Upper lobe of left lung (tissue), 6 donors: ENCODE data around the gene DMBT1. TPM values are rescaled to one million over a fixed set of nuclear protein-coding genes. Genes with fewer than 3 reads are reported as not detected.

ENCODE experiments used
- ATAC-seq, 2 donors: fragments of 200-7000 bp; cut with Tn5 transposase; one replicate each; pipeline ENCODE4 v1.9.1; 2022; ENCODE audit warnings: mild to moderate bottlenecking in 2 of 2, moderate library complexity in 2 of 2; ENCODE audit not compliant: low FRiP score in 2 of 2
- DNase-seq, 2 donors: peaks; one replicate each; pipeline ENCODE4 v3.0.0-alpha.2; 2019 to 2020
- H3K27ac ChIP-seq, 4 donors: fragments of 200-600 bp; sonication (generic); one replicate each; pipeline ENCODE4 v1.5.1; 2016 to 2019
- H3K27me3 ChIP-seq, 4 donors: fragments of 200-600 bp; sonication (generic); one replicate each; pipeline ENCODE4 v1.5.1; 2017 to 2019
- H3K36me3 ChIP-seq, 4 donors: fragments of 200-600 bp; sonication (generic); one replicate each; pipeline ENCODE4 v1.5.1; 2016 to 2019
- H3K4me1 ChIP-seq, 4 donors: fragments of 200-600 bp; sonication (generic); one replicate each; pipeline ENCODE4 v1.5.1; 2018 to 2019
- H3K4me3 ChIP-seq, 4 donors: fragments of 200-600 bp; sonication (generic); one replicate each; pipeline ENCODE4 v1.5.1; 2017 to 2019; ENCODE audit warnings: mild to moderate bottlenecking in 2 of 4, moderate library complexity in 1 of 4
- H3K9me3 ChIP-seq, 4 donors: fragments of 200-600 bp; sonication (generic); one replicate each; pipeline ENCODE4 v1.5.1; 2018 to 2019
- CTCF ChIP-seq, 6 experiments: fragments of 450-650 bp in 4 of 6; fragments of 200-600 bp in 2 of 6; sonication (generic) in 2 of 6; IDR thresholded peaks; one replicate each; pipeline ENCODE4 v1.5.1; 2016 to 2019; ENCODE audit warnings: antibody characterized with exemption in 6 of 6
- EP300 ChIP-seq, 4 donors: sonication (generic); formaldehyde crosslinking; IDR thresholded peaks; one replicate each; pipeline ENCODE4 v1.5.1; 2017; ENCODE audit warnings: antibody characterized with exemption in 4 of 4, control low read depth in 2 of 4
- POLR2A ChIP-seq, 4 donors: fragments of 450-650 bp; IDR thresholded peaks; one replicate each; pipeline ENCODE4 v1.5.1; 2016 to 2017; ENCODE audit warnings: antibody characterized with exemption in 4 of 4, mild to moderate bottlenecking in 2 of 4
- POLR2AphosphoS5 ChIP-seq, 2 donors: sonication (generic); formaldehyde crosslinking; IDR thresholded peaks; one replicate each; pipeline ENCODE4 v1.5.1; 2017; ENCODE audit warnings: antibody characterized with exemption in 2 of 2
- WGBS, 2 donors: methylation state at CpG; one replicate each; pipeline ENCODE4 v1.1.5; 2017 to 2018; 5-methylcytosine and 5-hydroxymethylcytosine counted together
- total RNA-seq, 6 donors: library from RNA; depleted of rRNA in 4 of 6; stranded (reverse); fragments of >200 nt in 4 of 6; gene quantifications; one replicate each; pipeline versions ENCODE4 v1.1.0 to v1.2.1, GENCODE V29; 2016 to 2021
- donor health status: DM: no; HTN: no; CAD: no; lungs with moderate emphysema.
- donor health status: DM: no; HTN: yes; CAD: no; lungs with severe emphysema.

The DMBT1 gene
- total RNA-seq, 6 donors from 2014 or later, result 16.8 to 201 (median 39.4) TPM

GRCh38 chr10:122568551-122568950 lies 8.0 kb downstream of the DMBT1 start:
- Histone ChIP-seq H3K4me1 (peaks cover 4 to 10% (median 6%) of the 10 kb centered on the region in 4 donors), H3K36me3 (no peaks in the 10 kb centered on the region), H3K27ac (no peak overlapping the region), H3K9me3 (no peaks in the 10 kb centered on the region), H3K27me3 (no peaks in the 10 kb centered on the region), H3K4me3 (no peak overlapping the region)
- 84 to 88% methylated on average over 5 to 8 of the region's 8 CpGs for WGBS, 2 donors
- ATAC-seq, result no peak
- TF ChIP-seq EP300 (IDR thresholded peaks at IDR 0.05) (no peak), CTCF (IDR thresholded peaks at IDR 0.05) (no peak), POLR2A (IDR thresholded peaks at IDR 0.05) (no peak), POLR2AphosphoS5 (IDR thresholded peaks at IDR 0.05) (no peak)
- DNase-seq, result no peak

GRCh38 chr10:122570920-122571319 lies 10.4 kb downstream of the DMBT1 start:
- ATAC-seq (no peak), DNase-seq (no peak)
- H3K36me3 ChIP-seq, result no peaks in the 10 kb centered on the region

GRCh38 chr10:122571892-122572291 lies 11.3 kb downstream of the DMBT1 start:
- no peak for TF ChIP-seq POLR2A (IDR thresholded peaks at IDR 0.05)
- no peak for TF ChIP-seq POLR2AphosphoS5 (IDR thresholded peaks at IDR 0.05)
- Histone ChIP-seq H3K27me3 (no peaks in the 10 kb centered on the region), H3K36me3 (no peaks in the 10 kb centered on the region), H3K4me1 (no peaks in the 10 kb centered on the region), H3K9me3 (no peaks in the 10 kb centered on the region), H3K4me3 (no peak overlapping the region), H3K27ac (no peak overlapping the region)
- ATAC-seq (no peak), DNase-seq (no peak)
- WGBS, 2 donors, result 89 to 90% methylated on average over 3 of the region's 3 CpGs

More at GRCh38 chr10:122570920-122571319, 10.4 kb downstream of the DMBT1 start:
- Histone ChIP-seq H3K4me3 (no peak overlapping the region), H3K4me1 (peaks cover 0 to 2% (median 1%) of the 10 kb centered on the region in 4 donors), H3K27ac (no peak overlapping the region), H3K9me3 (no peaks in the 10 kb centered on the region), H3K27me3 (no peaks in the 10 kb centered on the region)
- TF ChIP-seq POLR2AphosphoS5 (IDR thresholded peaks at IDR 0.05) (no peak), POLR2A (IDR thresholded peaks at IDR 0.05) (no peak), CTCF (IDR thresholded peaks at IDR 0.05) (no peak)
- 78 to 81% methylated on average over 4 to 6 of the region's 6 CpGs for WGBS, 2 donors

- H3K4me1 ChIP-seq, result no peaks in the 10 kb centered on the region
- H3K27ac ChIP-seq, result no peak overlapping the region
- H3K27me3 ChIP-seq, result no peaks in the 10 kb centered on the region
- DNase-seq (no peak), ATAC-seq (no peak)
- WGBS, 2 donors, result 61 to 100% methylated on average over 2 to 3 of the region's 3 CpGs
- H3K9me3 ChIP-seq, result no peaks in the 10 kb centered on the region
- H3K4me3 ChIP-seq, result no peak overlapping the region
- H3K36me3 ChIP-seq, result no peaks in the 10 kb centered on the region
- TF ChIP-seq CTCF (IDR thresholded peaks at IDR 0.05), result no peak
- TF ChIP-seq POLR2A (IDR thresholded peaks at IDR 0.05), result no peak
Observed at GRCh38 chr10:122575776-122576175, 15.2 kb downstream of the DMBT1 start.

GRCh38 chr10:122576291-122576690 lies 15.7 kb downstream of the DMBT1 start:
- no peaks in the 10 kb centered on the region for H3K9me3 ChIP-seq
- no peak overlapping the region for H3K27ac ChIP-seq
- WGBS, 2 donors, result 73 to 78% methylated on average over 5 to 6 of the region's 6 CpGs
- DNase-seq, result no peak
- H3K4me3 ChIP-seq, result no peak overlapping the region
- no peaks in the 10 kb centered on the region for H3K4me1 ChIP-seq
- no peak for TF ChIP-seq CTCF (IDR thresholded peaks at IDR 0.05)
- no peak for TF ChIP-seq EP300 (IDR thresholded peaks at IDR 0.05)
- no peak for TF ChIP-seq POLR2A (IDR thresholded peaks at IDR 0.05)
- TF ChIP-seq POLR2AphosphoS5 (IDR thresholded peaks at IDR 0.05), result no peak
- ATAC-seq, result no peak
- no peaks in the 10 kb centered on the region for H3K36me3 ChIP-seq
- H3K27me3 ChIP-seq, result no peaks in the 10 kb centered on the region
